NCI-H82 treated with DMSO at 0.1 percent for 48 hours (cell line): Measurements from ENCODE around the gene PDE1C.

Source experiments
- DNase-seq: peaks from one replicate; lab custom pipeline; 2025; ENCODE audit not compliant: unreplicated experiment; lab: John Stamatoyannopoulos, UW

PDE1C gene

GRCh38 chr7:32075612-32076011 is 5.4 kb upstream of the PDE1C start:
- DNase-seq: no peak

GRCh38 chr7:32074787-32075585 is 4.8 kb upstream of the PDE1C start:
- DNase-seq: no peak

GRCh38 chr7:32073533-32073932 is 3.3 kb upstream of the PDE1C start:
- DNase-seq: no peak

- no peak for DNase-seq
Measured at GRCh38 chr7:32072397-32072796, 2.2 kb upstream of the PDE1C start.

GRCh38 chr7:32071466-32072091 is 1.4 kb upstream of the PDE1C start:
- DNase-seq: no peak

GRCh38 chr7:32070051-32070405 is 179 bp downstream of the PDE1C start:
- no peak for DNase-seq

GRCh38 chr7:32069116-32069650 is 1.0 kb downstream of the PDE1C start:
- no peak for DNase-seq

- DNase-seq: no peak
Measured at GRCh38 chr7:32068411-32069101, 1.7 kb downstream of the PDE1C start.

GRCh38 chr7:32066441-32066840 is 3.8 kb downstream of the PDE1C start:
- no peak for DNase-seq

GRCh38 chr7:32063614-32064013 is 6.6 kb downstream of the PDE1C start:
- no peak for DNase-seq

- peak; percentile 38 for DNase-seq
Measured at GRCh38 chr7:32062150-32062549, 8.1 kb downstream of the PDE1C start.

- DNase-seq: no peak
Measured at GRCh38 chr7:32061346-32061745, 8.9 kb downstream of the PDE1C start.

- DNase-seq: peak; percentile 42
Measured at GRCh38 chr7:32059289-32060011, 10.8 kb downstream of the PDE1C start.

GRCh38 chr7:32058002-32058401 is 12.2 kb downstream of the PDE1C start:
- no peak for DNase-seq

- DNase-seq: no peak
Measured at GRCh38 chr7:32056767-32057166, 13.4 kb downstream of the PDE1C start.

- no peak for DNase-seq
Measured at GRCh38 chr7:32053204-32053603, 17.0 kb downstream of the PDE1C start.

GRCh38 chr7:32051128-32051527 is 19.1 kb downstream of the PDE1C start:
- no peak for DNase-seq

GRCh38 chr7:32049599-32049998 is 20.6 kb downstream of the PDE1C start:
- no peak for DNase-seq

GRCh38 chr7:32048970-32049491 is 21.2 kb downstream of the PDE1C start:
- DNase-seq: no peak

- no peak for DNase-seq
Measured at GRCh38 chr7:32047801-32048200, 22.4 kb downstream of the PDE1C start.

GRCh38 chr7:32047075-32047474 is 23.1 kb downstream of the PDE1C start:
- peak; percentile 63 for DNase-seq
